ENCODE measurements around the gene SND1.
"Not testable (repeated sequence)": the region's sequence is repeated elsewhere in the genome, so short reads cannot be mapped to it uniquely, and the experiment has no call there.

SND1 gene

GRCh38 chr7:128100225-128100948 is 448.4 kb downstream of the SND1 start:
- DNase-seq (ENCODE audit: low spot score): no peak

- no peak for DNase-seq (ENCODE audit: low spot score)
These were observed 449.1 kb downstream of the SND1 start for GRCh38 chr7:128100949-128101713.

GRCh38 chr7:128102490-128103291 is 450.7 kb downstream of the SND1 start:
- no peak for DNase-seq (ENCODE audit: low spot score)

- no peak for DNase-seq (ENCODE audit: low spot score)
These were observed 451.6 kb downstream of the SND1 start for GRCh38 chr7:128103498-128104107.

- no peak for DNase-seq (ENCODE audit: low spot score)
These were observed 452.2 kb downstream of the SND1 start for GRCh38 chr7:128104108-128104742.

- DNase-seq (ENCODE audit: low spot score): no peak
These were observed 453.4 kb downstream of the SND1 start for GRCh38 chr7:128105228-128106022.

- no peak for DNase-seq (ENCODE audit: low spot score)
These were observed 454.8 kb downstream of the SND1 start for GRCh38 chr7:128106821-128107220.

GRCh38 chr7:128107516-128107915 is 455.5 kb downstream of the SND1 start:
- DNase-seq (ENCODE audit: low spot score): not testable (repeated sequence)

GRCh38 chr7:128108129-128108528 is 456.1 kb downstream of the SND1 start:
- DNase-seq (ENCODE audit: low spot score): no peak

- no peak for DNase-seq (ENCODE audit: low spot score)
These were observed 456.8 kb downstream of the SND1 start for GRCh38 chr7:128108641-128109423.

- not testable (repeated sequence) for DNase-seq (ENCODE audit: low spot score)
These were observed 457.5 kb downstream of the SND1 start for GRCh38 chr7:128109424-128109969.

- DNase-seq (ENCODE audit: low spot score): no peak
These were observed 458.8 kb downstream of the SND1 start for GRCh38 chr7:128110641-128111364.

- DNase-seq (ENCODE audit: low spot score): no peak
These were observed 460.2 kb downstream of the SND1 start for GRCh38 chr7:128112018-128112780.

- DNase-seq (ENCODE audit: low spot score): no peak
These were observed 460.8 kb downstream of the SND1 start for GRCh38 chr7:128112781-128113221.

- no peak for DNase-seq (ENCODE audit: low spot score)
These were observed 461.8 kb downstream of the SND1 start for GRCh38 chr7:128113839-128114238.

GRCh38 chr7:128114806-128115205 is 462.8 kb downstream of the SND1 start:
- no peak for DNase-seq (ENCODE audit: low spot score)

- DNase-seq (ENCODE audit: low spot score): no peak
These were observed 463.4 kb downstream of the SND1 start for GRCh38 chr7:128115336-128115820.
